NCI-H82 treated with DMSO at 0.1 percent for 48 hours (cell line): ENCODE results near the gene FRMD4B.
A peak's percentile ranks its signal among the peaks of the same experiment; 100 is the strongest.

Experiments used
- DNase-seq: peaks from one replicate; lab custom pipeline; 2025; ENCODE audit not compliant: unreplicated experiment; lab: John Stamatoyannopoulos, UW

FRMD4B gene

GRCh38 chr3:69385723-69386555 lies at the start of gene FRMD4B:
TSS of gene FRMD4B (minus strand) at chr3:69386088. CDS start at chr3:69385989, 99 bp downstream.
- DNase-seq: peak; percentile 19

- DNase-seq: peak; percentile 78
These were observed 48.1 kb upstream of the FRMD4B start for GRCh38 chr3:69433969-69434325.

DNA sequence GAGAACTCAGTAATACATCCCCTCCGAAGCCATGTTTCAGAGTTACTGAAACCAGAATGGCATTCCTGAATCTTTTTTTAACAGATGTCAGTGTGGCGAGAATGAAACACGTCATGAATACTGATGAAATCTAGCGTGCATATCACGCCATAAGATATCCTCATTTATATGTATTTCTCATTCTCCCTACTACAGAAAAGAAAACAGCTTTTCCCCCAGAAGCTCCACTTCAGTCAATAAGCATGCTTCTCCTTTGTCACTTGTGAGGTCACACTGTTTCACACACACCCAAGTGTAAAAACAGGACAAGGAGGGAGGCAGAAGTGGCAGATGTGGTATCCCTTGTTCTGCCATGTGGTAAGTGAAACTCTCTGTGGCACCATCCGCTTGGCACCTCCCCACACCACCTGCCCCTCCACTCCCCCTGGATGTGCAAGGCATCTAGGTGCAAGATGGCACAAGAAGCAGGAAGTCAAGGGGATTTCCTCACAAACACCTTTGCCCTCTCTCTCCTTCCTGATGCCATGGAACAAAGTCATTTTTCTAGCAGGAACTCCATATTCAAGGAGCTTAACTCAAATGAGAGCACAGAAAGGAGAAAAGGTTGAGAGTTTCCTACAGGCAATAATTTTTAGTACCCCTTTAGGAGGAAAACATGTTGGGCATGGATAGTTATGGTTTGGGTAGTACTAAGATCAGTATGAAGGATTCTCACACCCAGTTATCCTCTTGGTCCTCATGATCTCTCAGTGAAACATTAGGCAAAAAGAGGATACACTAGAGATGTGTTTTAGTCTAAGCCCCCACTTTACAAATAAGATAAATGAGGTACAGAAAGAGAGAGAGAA lies 47.5 kb upstream of the FRMD4B start:
- no peak for DNase-seq

GRCh38 chr3:69428657-69429255 lies 42.9 kb upstream of the FRMD4B start:
- DNase-seq: no peak

- DNase-seq: no peak
These were observed 41.0 kb upstream of the FRMD4B start for GRCh38 chr3:69426967-69427304.

GRCh38 chr3:69426291-69426966 lies 40.5 kb upstream of the FRMD4B start:
- peak; percentile 68 for DNase-seq

DNA sequence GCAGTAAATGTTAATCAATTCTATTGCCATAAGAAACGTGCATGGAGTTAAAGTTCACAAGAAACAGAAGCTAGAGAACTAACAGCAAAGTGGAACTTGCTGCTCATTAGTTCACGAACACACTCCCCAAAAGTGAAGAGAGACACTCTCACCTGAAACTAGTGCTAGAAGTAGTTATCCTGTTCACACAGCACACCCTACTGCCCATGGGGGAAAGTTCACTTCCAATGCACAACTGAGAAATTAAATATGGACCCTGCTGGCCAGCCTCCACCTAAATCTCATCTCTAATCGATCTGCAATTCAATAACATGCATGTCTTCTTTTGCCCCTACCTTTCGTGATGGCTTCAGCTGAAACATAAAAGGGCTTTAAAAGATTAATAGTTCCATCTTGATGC lies 39.4 kb upstream of the FRMD4B start:
- peak; percentile 37 for DNase-seq

GRCh38 chr3:69423463-69424155 lies 37.7 kb upstream of the FRMD4B start:
- no peak for DNase-seq

DNA sequence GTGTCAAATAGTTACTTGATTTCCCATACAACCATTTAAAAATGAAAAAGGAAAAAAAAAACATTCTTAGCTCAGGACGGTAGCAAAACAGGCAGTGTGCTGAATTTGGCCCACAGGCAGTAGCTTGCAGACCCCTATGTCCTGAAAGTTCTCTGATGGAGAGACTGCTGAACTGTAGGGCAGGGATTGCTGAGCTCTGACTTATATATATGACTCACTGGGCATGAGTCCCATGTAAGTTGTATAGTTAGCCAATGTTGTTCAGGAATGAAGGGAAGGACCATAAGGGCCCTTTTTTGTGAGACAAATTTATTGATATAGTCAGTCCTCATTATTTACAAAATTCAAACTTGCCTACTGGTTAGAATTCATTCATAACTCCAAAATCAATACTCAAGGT lies 36.9 kb upstream of the FRMD4B start:
- no peak for DNase-seq

DNA sequence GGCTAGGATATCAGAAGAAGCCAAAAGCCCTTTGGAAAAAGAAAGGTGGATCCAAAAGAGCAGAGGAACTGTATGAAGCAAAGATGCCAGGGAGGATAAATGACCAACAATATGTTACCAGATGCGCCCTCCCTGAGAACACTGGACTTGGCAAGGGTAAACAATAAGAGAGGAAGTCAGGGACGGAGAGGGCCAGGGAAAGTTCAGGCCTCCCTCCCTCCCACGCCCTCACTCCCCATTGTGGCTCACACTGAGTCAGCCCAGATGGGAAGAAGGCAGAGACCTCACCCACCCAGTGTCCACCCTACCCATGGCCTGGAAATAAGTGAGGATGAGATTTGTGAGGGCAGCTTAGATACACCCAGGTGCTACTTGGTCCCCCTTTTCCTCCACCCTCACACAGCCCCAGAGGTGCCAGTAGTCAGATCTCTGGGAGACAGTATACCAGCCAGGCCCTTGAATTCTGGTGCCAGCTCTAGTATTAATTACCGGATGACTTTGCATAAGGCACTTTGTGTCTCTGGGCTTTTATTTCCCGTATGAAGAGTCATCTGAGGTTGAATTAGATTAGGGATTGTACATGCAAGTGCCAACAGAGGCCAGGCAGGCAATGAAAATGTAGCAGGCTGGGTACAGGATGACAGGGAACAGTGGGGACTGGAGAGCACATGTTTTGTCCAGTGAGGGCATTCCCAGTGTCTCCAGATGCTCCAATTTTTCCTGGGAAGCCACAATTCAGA lies 35.1 kb upstream of the FRMD4B start:
- no peak for DNase-seq

GRCh38 chr3:69419276-69419675 lies 33.4 kb upstream of the FRMD4B start:
- DNase-seq: no peak

GRCh38 chr3:69417541-69418078 lies 31.7 kb upstream of the FRMD4B start:
- DNase-seq: no peak

- DNase-seq: no peak
These were observed 27.8 kb upstream of the FRMD4B start for GRCh38 chr3:69413551-69414207.

- no peak for DNase-seq
These were observed 25.5 kb upstream of the FRMD4B start for GRCh38 chr3:69411346-69411745.

GRCh38 chr3:69410301-69410700 lies 24.4 kb upstream of the FRMD4B start:
- DNase-seq: peak; percentile 58

DNA sequence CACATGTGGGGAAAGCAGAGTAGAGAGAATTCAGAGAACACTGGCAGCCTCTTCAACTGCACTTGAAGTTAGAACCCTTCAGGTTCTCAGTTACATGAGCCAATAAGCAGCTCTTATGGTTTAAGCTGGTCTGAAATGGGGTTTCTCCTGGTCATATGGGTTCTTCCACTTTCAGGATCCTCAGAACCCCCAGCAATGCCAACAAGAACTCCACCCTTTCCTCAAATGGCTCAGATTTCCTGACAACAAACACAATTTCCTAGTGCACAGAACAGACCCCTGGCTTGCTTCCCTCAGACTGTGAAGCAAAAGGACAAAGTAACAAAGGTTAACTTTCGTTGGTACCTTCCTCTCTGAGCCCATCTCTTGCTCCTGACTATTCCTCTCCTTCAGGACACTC lies 23.9 kb upstream of the FRMD4B start:
- DNase-seq: no peak

DNA sequence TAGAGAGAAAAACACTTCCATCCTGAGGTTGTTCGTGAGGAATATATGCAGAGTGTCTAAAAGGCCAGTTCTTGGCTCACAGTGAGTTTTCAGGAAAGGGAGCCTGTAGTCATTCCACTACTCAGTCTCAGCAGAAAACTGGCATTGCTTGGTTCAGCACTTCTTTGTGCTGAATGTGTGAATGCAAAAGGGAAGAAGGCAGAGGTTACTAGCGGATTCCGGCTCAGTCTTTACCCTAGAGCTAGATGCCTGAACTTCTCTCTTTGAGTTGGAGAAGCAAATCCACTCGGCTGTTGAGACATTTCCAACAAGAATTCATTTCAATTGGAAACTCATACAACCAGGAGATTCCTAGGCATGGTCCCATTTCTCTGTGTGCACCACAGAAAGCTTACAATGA lies 23.1 kb upstream of the FRMD4B start:
- DNase-seq: no peak

DNA sequence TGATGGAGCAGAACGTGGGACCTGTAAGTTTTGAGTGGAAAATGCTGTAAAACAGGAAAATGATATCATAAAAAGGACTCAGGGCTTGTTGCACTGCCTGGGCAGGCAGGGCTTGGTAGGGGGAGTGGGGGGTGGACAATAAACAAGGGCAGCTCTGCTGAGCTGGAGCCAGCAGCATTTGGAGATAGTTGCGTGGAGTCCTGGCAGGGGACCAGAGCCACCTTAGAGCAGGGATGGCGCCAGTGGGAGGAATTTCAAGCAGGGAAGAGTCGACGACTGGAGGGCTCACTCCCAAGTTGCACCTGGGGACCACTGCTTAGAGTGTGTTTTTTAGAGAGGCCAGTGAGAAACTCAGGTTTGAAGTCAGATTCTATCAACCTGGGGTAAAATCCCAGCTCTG lies 22.7 kb upstream of the FRMD4B start:
- no peak for DNase-seq

DNA sequence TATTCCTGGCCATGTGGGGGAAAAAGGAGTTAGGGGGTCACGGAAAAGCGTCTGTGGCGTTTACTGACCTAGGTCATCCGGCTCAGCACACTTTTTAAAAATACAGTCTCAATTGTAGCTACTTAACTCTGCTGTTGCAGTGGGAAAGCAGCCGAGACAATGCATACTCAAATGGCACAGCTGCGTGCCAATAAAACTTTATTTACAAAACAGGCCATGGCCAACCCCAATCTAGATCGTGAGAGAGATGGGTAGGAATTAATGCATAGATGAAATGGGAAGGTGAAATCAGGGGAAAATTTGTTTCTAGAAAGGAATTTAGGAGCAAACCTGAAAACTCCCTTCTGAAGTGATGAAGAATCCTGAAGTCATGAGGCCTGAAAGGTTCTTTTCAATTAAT lies 22.0 kb upstream of the FRMD4B start:
- no peak for DNase-seq
